Neuronal stem cell (in vitro differentiated cells): ENCODE measurements around the gene NOS2.

Experiments used
- DNase-seq: peaks from one replicate; pipeline ENCODE4 v3.0.0-alpha.2; 2013; ENCODE audit warnings: low spot score
- H2AFZ ChIP-seq: one replicate; pipeline ENCODE4 v1.6.1; 2013; ENCODE audit warnings: mild to moderate bottlenecking, low read length, inconsistent platforms
- H2AK5ac ChIP-seq: 2 replicates; pipeline ENCODE4 v1.6.1; 2013; ENCODE audit warnings: low read depth, mild to moderate bottlenecking, inconsistent platforms, low read length, moderate library complexity, mixed read lengths
- H2BK120ac ChIP-seq: 2 replicates; pipeline ENCODE4 v1.6.1; 2013; ENCODE audit warnings: low read depth, mild to moderate bottlenecking, inconsistent platforms, low read length, moderate library complexity, mixed read lengths
- H2BK12ac ChIP-seq: one replicate; pipeline ENCODE4 v1.6.1; 2013; ENCODE audit warnings: low read length, inconsistent platforms
- H2BK15ac ChIP-seq: 2 replicates; pipeline ENCODE4 v1.6.1; 2013; ENCODE audit warnings: mild to moderate bottlenecking, low read length, inconsistent platforms, mixed read lengths
- H2BK5ac ChIP-seq: one replicate; pipeline ENCODE4 v1.6.1; 2013; ENCODE audit warnings: inconsistent platforms, mild to moderate bottlenecking, low read length, moderate library complexity
- H3K14ac ChIP-seq: one replicate; pipeline ENCODE4 v1.6.1; 2013; ENCODE audit warnings: low read length, inconsistent platforms
- H3K18ac ChIP-seq: 2 replicates; pipeline ENCODE4 v1.6.1; 2013; ENCODE audit warnings: low read length, inconsistent platforms
- H3K23ac ChIP-seq: 2 replicates; pipeline ENCODE4 v1.6.1; 2013; ENCODE audit warnings: low read depth, mild to moderate bottlenecking, mixed read lengths, low read length, inconsistent platforms; ENCODE audit not compliant: poor library complexity
- H3K27ac ChIP-seq: replicated peaks from 3 replicates; pipeline ENCODE4 v1.5.1; 2013; ENCODE audit warnings: low read length, inconsistent platforms
- H3K27me3 ChIP-seq, 3 experiments: 2 replicates each; pipeline ENCODE4 v1.6.1; 2013; ENCODE audit warnings: low read length in 3 of 3, mild to moderate bottlenecking in 2 of 3, inconsistent platforms in 1 of 3, low read depth in 1 of 3, mixed read lengths in 1 of 3, moderate library complexity in 1 of 3; ENCODE audit not compliant: control insufficient read depth in 3 of 3, insufficient read depth in 3 of 3
- H3K36me3 ChIP-seq, 2 donors: replicated peaks in 1 of 2; 2 replicates each; pipeline ENCODE4 v1.6.1; 2013; ENCODE audit warnings: low read length in 2 of 2; ENCODE audit not compliant: control insufficient read depth in 2 of 2, insufficient read depth in 2 of 2
- H3K4ac ChIP-seq: 2 replicates; pipeline ENCODE4 v1.6.1; 2013; ENCODE audit warnings: inconsistent platforms, mild to moderate bottlenecking, low read length, moderate library complexity
- H3K4me1 ChIP-seq, 2 donors: 1 replicate in 1 of 2; 2 replicates in 1 of 2; pipeline ENCODE4 v1.6.1; 2013; ENCODE audit warnings: low read length in 2 of 2, low read depth in 1 of 2; ENCODE audit not compliant: control insufficient read depth in 2 of 2, insufficient read depth in 1 of 2
- H3K4me2 ChIP-seq: one replicate; pipeline ENCODE4 v1.6.1; 2013; ENCODE audit warnings: mild to moderate bottlenecking, low read length, inconsistent platforms; ENCODE audit not compliant: insufficient read depth, poor library complexity, severe bottlenecking
- H3K4me3 ChIP-seq, 2 donors: 2 replicates each; pipeline ENCODE4 v1.5.1; 2013; ENCODE audit warnings: low read length in 2 of 2, mild to moderate bottlenecking in 2 of 2, inconsistent platforms in 1 of 2, moderate library complexity in 1 of 2
- H3K79me1 ChIP-seq: one replicate; pipeline ENCODE4 v1.6.1; 2013; ENCODE audit warnings: low read depth, mild to moderate bottlenecking, inconsistent platforms, low read length, moderate library complexity
- H3K9ac ChIP-seq: one replicate; pipeline ENCODE4 v1.6.1; 2013; ENCODE audit warnings: mild to moderate bottlenecking, low read depth, low read length, inconsistent platforms; ENCODE audit not compliant: poor library complexity
- H3K9me3 ChIP-seq, 2 donors: replicated peaks in 1 of 2; 2 replicates each; pipeline versions ENCODE3 to v1.6.1; 2013; ENCODE audit warnings: low read length in 2 of 2, mild to moderate bottlenecking in 2 of 2, inconsistent platforms in 1 of 2, low read depth in 1 of 2, mixed read lengths in 1 of 2, moderate library complexity in 1 of 2; ENCODE audit not compliant: control insufficient read depth in 2 of 2, insufficient read depth in 1 of 2
- H4K8ac ChIP-seq: one replicate; pipeline ENCODE4 v1.6.1; 2013; ENCODE audit warnings: low read depth, mild to moderate bottlenecking, inconsistent platforms, low read length, moderate library complexity
- H4K91ac ChIP-seq: one replicate; pipeline ENCODE4 v1.6.1; 2013; ENCODE audit warnings: low read length, low read depth, mild to moderate bottlenecking, inconsistent platforms; ENCODE audit not compliant: poor library complexity
- WGBS, 2 donors: extraction: QIAGEN DNeasy Blood & Tissue Kit; methylation state at CpG; one replicate each; pipeline ENCODE4 v1.1.7; 2013; ENCODE audit warnings: missing lambda C conversion rate in 2 of 2, mixed read lengths in 1 of 2; ENCODE audit not compliant: insufficient read length in 2 of 2, insufficient replicate concordance in 1 of 2; ENCODE audit errors: extremely low coverage in 2 of 2; 5-methylcytosine and 5-hydroxymethylcytosine counted together

Gene NOS2

GRCh38 chr17:27759528-27759927 lies 40.8 kb downstream of the NOS2 start:
- H3K4me3 ChIP-seq, result peak overlapping the region in 1 of 2 donors; percentile 22
- no peak overlapping the region for H3K27ac ChIP-seq
- H3K4ac ChIP-seq, result no peak overlapping the region
- no peak overlapping the region for H2BK15ac ChIP-seq
- WGBS, 2 donors, result no CpG with 5 or more reads among the region's 14 CpGs
- H2AK5ac ChIP-seq, result no peak overlapping the region
- no peak overlapping the region for H3K14ac ChIP-seq
- H3K18ac ChIP-seq, result peak overlapping the region; percentile 48
- no peak overlapping the region for H2BK120ac ChIP-seq
- no peak overlapping the region for H3K4me2 ChIP-seq
- H4K91ac ChIP-seq, result no peak overlapping the region
- no peaks in the 10 kb centered on the region for H3K4me1 ChIP-seq
- H3K9me3 ChIP-seq, result no peaks in the 10 kb centered on the region
- H2BK5ac ChIP-seq, result no peak overlapping the region
- no peaks in the 10 kb centered on the region for H3K27me3 ChIP-seq
- H3K9ac ChIP-seq, result no peak overlapping the region
- no peak overlapping the region for H2BK12ac ChIP-seq
- H4K8ac ChIP-seq, result no peak overlapping the region
- no peak overlapping the region for H2AFZ ChIP-seq
- no peak for DNase-seq
- no peaks in the 10 kb centered on the region for H3K79me1 ChIP-seq
- no peaks in the 10 kb centered on the region for H3K36me3 ChIP-seq
- no peak overlapping the region for H3K23ac ChIP-seq

- peak; percentile 54 for DNase-seq
Measured at GRCh38 chr17:27756467-27757371, 43.6 kb downstream of the NOS2 start.

GRCh38 chr17:27755706-27756466 lies 44.4 kb downstream of the NOS2 start:
- Histone ChIP-seq H2BK120ac (no peak overlapping the region), H2BK12ac (peak overlapping the region; percentile 73), H3K9ac (no peak overlapping the region), H3K27ac (no peak overlapping the region), H2BK5ac (no peak overlapping the region), H3K4me3 (no peak overlapping the region), H2BK15ac (no peak overlapping the region), H3K4me2 (no peak overlapping the region), H3K4ac (no peak overlapping the region), H2AFZ (no peak overlapping the region), H3K4me1 (peaks cover 0 to 3% of the 10 kb centered on the region in 2 donors), H3K36me3 (no peaks in the 10 kb centered on the region), H3K18ac (no peak overlapping the region), H4K8ac (peak overlapping the region; percentile 83), H3K9me3 (no peaks in the 10 kb centered on the region), H2AK5ac (no peak overlapping the region), H3K79me1 (no peaks in the 10 kb centered on the region), H3K27me3 (no peaks in the 10 kb centered on the region), H3K23ac (no peak overlapping the region), H4K91ac (no peak overlapping the region), H3K14ac (peak overlapping the region; percentile 44)
- DNase-seq, result no peak
- no CpG with 5 or more reads among the region's 28 CpGs for WGBS, 2 donors

More at GRCh38 chr17:27756467-27757371, 43.6 kb downstream of the NOS2 start:
- no peak overlapping the region for H3K23ac ChIP-seq
- no peak overlapping the region for H2AFZ ChIP-seq
- no peak overlapping the region for H2BK5ac ChIP-seq
- H4K91ac ChIP-seq, result no peak overlapping the region
- no peak overlapping the region for H3K27ac ChIP-seq
- no peak overlapping the region for H3K18ac ChIP-seq
- no peaks in the 10 kb centered on the region for H3K9me3 ChIP-seq
- H3K14ac ChIP-seq, result peak overlapping the region; percentile 44
- no peaks in the 10 kb centered on the region for H3K79me1 ChIP-seq
- H2BK120ac ChIP-seq, result no peak overlapping the region
- WGBS, 2 donors, result no CpG with 5 or more reads among the region's 17 CpGs
- peaks cover 0 to 1% of the 10 kb centered on the region in 2 donors for H3K4me1 ChIP-seq
- H4K8ac ChIP-seq, result peak overlapping the region; percentile 83
- no peak overlapping the region for H2AK5ac ChIP-seq
- H2BK12ac ChIP-seq, result no peak overlapping the region
- no peak overlapping the region for H2BK15ac ChIP-seq
- no peak overlapping the region for H3K9ac ChIP-seq
- no peak overlapping the region for H3K4me2 ChIP-seq
- no peaks in the 10 kb centered on the region for H3K36me3 ChIP-seq
- H3K4me3 ChIP-seq, result no peak overlapping the region
- H3K4ac ChIP-seq, result no peak overlapping the region
- H3K27me3 ChIP-seq, result no peaks in the 10 kb centered on the region

GRCh38 chr17:27754549-27754948 lies 45.8 kb downstream of the NOS2 start:
- no peak overlapping the region for H4K91ac ChIP-seq
- no peaks in the 10 kb centered on the region for H3K79me1 ChIP-seq
- no peak overlapping the region for H2BK12ac ChIP-seq

More at GRCh38 chr17:27754549-27754948, 45.8 kb downstream of the NOS2 start:
- no CpG with 5 or more reads among the region's 8 CpGs for WGBS, 2 donors
- Histone ChIP-seq H3K4me1 (peaks cover 0 to 3% of the 10 kb centered on the region in 2 donors), H3K14ac (no peak overlapping the region), H3K4me3 (peak overlapping the region in 1 of 2 donors; percentile 46), H4K8ac (no peak overlapping the region), H2BK5ac (no peak overlapping the region), H2BK120ac (no peak overlapping the region), H2AFZ (no peak overlapping the region), H3K4ac (no peak overlapping the region), H2BK15ac (no peak overlapping the region), H3K23ac (no peak overlapping the region), H3K18ac (no peak overlapping the region), H3K9me3 (no peaks in the 10 kb centered on the region), H3K4me2 (no peak overlapping the region), H3K27ac (no peak overlapping the region), H3K27me3 (no peaks in the 10 kb centered on the region), H3K9ac (no peak overlapping the region), H2AK5ac (no peak overlapping the region), H3K36me3 (no peaks in the 10 kb centered on the region)
- DNase-seq, result no peak
